Measurements from ENCODE around the gene SP100. TPM values are rescaled to one million over a fixed set of nuclear protein-coding genes. Genes with fewer than 3 reads are reported as not detected.

Gene SP100
- total and polyA plus RNA-seq, 3 donors from 2014 or later, result 15.2 to 43.7 (median 26.8) TPM

GRCh38 chr2:230425377-230425776 is 9.4 kb downstream of the SP100 start:
- intact Hi-C loops (cut with DNase I; ENCODE audit: low total_unique reads), result no loop called here
- no peak overlapping the region for H3K27ac ChIP-seq
- no peaks in the 10 kb centered on the region for H3K9me3 ChIP-seq
- no peaks in the 10 kb centered on the region for H3K4me1 ChIP-seq
- TF ChIP-seq CTCF (IDR thresholded peaks at IDR 0.05), result no peak
- TF ChIP-seq POLR2A (IDR thresholded peaks at IDR 0.05), result no peak
- no peaks in the 10 kb centered on the region for H3K36me3 ChIP-seq (ENCODE audit: low read depth, missing control alignments)
- no peak overlapping the region for H3K4me3 ChIP-seq
- WGBS, 2 donors, result 81 to 87% methylated on average over 1 of the region's 1 CpG
- no peaks in the 10 kb centered on the region for H3K27me3 ChIP-seq
- DNase-seq, result no peak

DNA sequence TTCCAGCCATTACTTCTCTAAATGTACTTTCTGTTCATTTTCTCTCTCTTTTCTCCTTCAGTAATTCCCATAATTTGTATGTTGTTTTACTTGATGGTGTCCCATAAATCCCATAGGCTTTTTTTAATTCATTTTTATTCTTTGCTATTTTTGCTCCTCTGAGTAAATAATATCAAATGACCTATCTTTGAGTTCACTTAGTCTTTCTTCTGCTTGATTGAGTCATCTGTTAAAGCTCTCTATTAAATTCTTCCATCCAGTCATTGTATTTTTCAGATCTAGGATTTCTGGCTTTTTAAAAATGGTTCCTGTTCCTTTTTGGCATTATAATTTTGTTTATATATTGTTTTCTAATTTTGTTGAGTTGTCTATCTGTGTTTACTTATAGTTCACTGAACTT is 13.5 kb downstream of the SP100 start:
- no peaks in the 10 kb centered on the region for H3K36me3 ChIP-seq (ENCODE audit: low read depth, missing control alignments)
- no peak for TF ChIP-seq CTCF (IDR thresholded peaks at IDR 0.05)
- no peak for TF ChIP-seq POLR2A (IDR thresholded peaks at IDR 0.05)
- no peaks in the 10 kb centered on the region for H3K4me1 ChIP-seq
- H3K9me3 ChIP-seq, result no peaks in the 10 kb centered on the region
- intact Hi-C loops (cut with DNase I; ENCODE audit: low total_unique reads), result no loop called here
- DNase-seq, result no peak
- no peak overlapping the region for H3K27ac ChIP-seq
- no peaks in the 10 kb centered on the region for H3K27me3 ChIP-seq
- no peak overlapping the region for H3K4me3 ChIP-seq

DNA sequence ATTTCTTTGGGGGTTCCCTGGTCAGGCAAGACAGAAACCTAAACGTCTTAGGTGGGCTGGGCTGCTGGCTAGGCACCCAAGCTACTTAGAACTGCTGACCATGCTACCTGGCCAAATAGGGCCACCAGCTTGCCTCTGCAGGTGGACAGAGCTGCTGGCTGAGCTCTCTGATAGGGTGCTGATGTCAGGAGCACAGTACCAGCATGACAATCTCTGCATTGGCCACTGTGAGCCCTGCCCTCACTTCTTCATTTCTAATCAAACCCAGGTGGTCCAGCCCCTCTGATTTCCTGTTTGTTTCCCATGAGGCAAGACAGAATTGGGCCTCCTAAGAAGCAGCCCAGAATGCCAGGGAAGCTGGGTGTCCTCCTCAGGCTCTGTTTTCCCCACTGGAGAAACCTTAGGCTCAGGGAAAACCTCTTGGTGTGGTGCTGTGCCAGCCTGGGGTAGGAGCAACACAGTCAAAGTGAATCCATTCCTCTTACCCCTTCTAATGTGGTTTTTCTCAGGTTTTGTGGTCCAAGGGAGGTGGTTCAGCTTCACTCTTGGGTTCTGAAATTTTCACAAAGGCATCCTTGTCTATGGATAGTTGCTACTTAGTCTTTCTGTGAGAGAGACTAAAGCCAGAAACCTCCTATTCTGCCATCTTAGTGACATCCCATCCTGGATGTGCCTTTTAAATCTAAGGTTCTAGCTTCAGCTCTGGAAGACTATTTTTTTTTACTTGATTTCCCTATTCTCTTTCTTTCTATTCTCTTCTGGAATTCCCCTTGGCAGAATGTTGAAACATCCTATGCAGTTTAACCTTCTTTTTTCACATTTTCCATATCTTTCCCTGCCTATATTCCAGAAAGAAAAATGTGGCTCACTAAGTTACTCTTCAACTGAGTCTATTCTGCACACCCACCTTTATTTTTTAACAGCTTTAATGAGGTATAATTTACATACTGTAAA is 15.2 kb downstream of the SP100 start:
- TF ChIP-seq POLR2A (IDR thresholded peaks at IDR 0.05), result no peak
- no peak for TF ChIP-seq CTCF (IDR thresholded peaks at IDR 0.05)
- intact Hi-C loops (cut with DNase I; ENCODE audit: low total_unique reads), result no loop called here
- H3K9me3 ChIP-seq, result no peaks in the 10 kb centered on the region
- no peak overlapping the region for H3K27ac ChIP-seq
- H3K4me1 ChIP-seq, result no peaks in the 10 kb centered on the region
- no peak overlapping the region for H3K4me3 ChIP-seq
- no peaks in the 10 kb centered on the region for H3K27me3 ChIP-seq
- no peak for DNase-seq
- WGBS, 2 donors, result 73% methylated on average over 1 of the region's 1 CpG; no CpG with 5 or more reads in 1 of the 2 donors
- no peaks in the 10 kb centered on the region for H3K36me3 ChIP-seq (ENCODE audit: low read depth, missing control alignments)

DNA sequence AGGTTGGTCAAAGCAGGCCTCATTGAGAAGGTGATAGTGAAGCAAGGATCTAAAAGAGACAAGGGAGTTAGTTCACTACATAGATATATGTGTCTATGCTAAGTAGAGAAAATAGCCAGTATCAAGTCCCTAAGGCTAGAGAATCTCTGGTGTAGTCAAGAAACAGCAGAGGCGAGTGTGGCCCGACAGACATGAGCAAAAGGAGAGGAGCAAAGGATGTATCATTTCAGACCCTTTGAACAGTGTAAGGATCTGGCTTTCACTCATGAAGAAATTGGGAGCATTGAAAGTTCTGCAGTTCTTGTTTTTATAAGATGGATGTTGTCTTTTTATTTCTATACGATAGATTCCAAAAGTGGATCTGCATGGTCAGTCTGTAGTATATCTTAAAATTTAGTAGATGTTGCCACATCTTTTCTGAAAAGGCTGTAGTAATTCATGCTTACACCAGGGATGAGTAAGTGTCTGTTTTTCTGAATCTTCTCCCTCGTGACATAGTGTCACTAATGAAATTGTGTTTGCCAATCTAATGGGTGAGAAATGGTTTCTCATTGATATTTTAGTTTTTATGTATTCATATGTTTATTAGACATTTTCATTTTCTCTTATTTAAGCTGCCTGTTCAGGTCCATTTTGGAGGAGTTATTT is 18.8 kb downstream of the SP100 start:
- no peaks in the 10 kb centered on the region for H3K36me3 ChIP-seq (ENCODE audit: low read depth, missing control alignments)
- no peak overlapping the region for H3K4me3 ChIP-seq
- TF ChIP-seq POLR2A (IDR thresholded peaks at IDR 0.05) (no peak), CTCF (IDR thresholded peaks at IDR 0.05) (no peak)
- H3K27ac ChIP-seq, result no peak overlapping the region
- 78 to 81% methylated on average over 4 of the region's 4 CpGs for WGBS, 2 donors
- intact Hi-C loops (cut with DNase I; ENCODE audit: low total_unique reads), result no loop called here
- no peaks in the 10 kb centered on the region for H3K4me1 ChIP-seq
- no peaks in the 10 kb centered on the region for H3K9me3 ChIP-seq
- no peaks in the 10 kb centered on the region for H3K27me3 ChIP-seq
- no peak for DNase-seq

All from testis (tissue), 3 donors.